ENCODE results near the gene TOX4. TPM values are rescaled to one million over a fixed set of nuclear protein-coding genes. Genes with fewer than 3 reads are reported as not detected.
"Not testable (repeated sequence)": the region's sequence is repeated elsewhere in the genome, so short reads cannot be mapped to it uniquely, and the experiment has no call there.

TOX4 gene
- total RNA-seq, 4 donors from 2014 or later: 28.0 to 45.2 (median 39.9) TPM

DNA sequence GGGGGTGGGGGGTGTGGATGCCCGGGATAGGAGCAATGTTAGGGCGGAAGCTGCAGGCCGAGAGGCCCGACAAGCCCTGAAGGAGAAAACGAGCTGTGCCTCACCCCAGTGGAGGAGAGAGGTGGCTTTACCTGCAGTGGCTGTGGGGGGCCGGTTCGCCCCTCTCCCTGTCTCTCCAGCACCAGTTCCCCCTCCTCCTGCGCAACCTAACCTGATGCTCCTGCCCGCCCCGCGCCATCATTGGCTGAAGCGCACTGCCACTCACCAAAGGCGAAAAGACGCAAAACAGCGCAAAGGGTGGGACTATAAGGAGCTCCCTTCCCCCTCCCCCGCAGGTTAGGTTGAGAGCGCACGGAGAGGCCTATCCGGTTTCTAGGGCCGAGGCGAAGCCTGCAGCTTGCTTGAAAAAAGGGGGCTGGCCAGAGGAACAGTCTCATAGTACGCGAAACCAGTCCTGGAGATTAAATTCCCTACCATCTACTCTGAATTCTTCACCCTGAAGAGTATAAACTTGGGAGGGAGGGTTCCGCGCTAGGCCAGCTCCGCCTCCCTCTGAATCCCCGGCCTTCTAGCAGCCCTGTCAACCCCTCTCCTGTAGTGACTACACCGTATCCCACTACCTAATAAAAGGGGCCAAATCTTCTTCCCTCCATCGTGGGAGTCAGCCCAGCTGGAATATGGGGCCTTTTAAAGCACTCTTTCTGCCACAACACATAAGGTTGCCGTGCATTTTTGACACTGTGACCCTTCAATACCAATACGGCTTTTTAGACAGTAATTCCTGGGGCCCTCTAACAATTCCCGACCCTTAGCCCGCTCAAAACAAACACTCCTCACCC lies 39.7 kb upstream of the TOX4 start:
- Histone ChIP-seq H3K4me1 (peaks cover 0 to 28% (median 15%) of the 10 kb centered on the region in 4 donors), H3K27ac (peak overlapping the region; percentile 80 to 94 (median 89)), H3K9me3 (no peaks in the 10 kb centered on the region), H3K27me3 (no peaks in the 10 kb centered on the region), H3K4me3 (peak overlapping the region; percentile 73 to 92 (median 83)), H3K36me3 (no peaks in the 10 kb centered on the region)
- DNase-seq (ENCODE audit: low spot score in 2 of 2): peak; percentile 98 to 100
- WGBS, 2 donors: 3 to 4% methylated on average over 33 of the region's 33 CpGs
- TF ChIP-seq, protein P1, sequence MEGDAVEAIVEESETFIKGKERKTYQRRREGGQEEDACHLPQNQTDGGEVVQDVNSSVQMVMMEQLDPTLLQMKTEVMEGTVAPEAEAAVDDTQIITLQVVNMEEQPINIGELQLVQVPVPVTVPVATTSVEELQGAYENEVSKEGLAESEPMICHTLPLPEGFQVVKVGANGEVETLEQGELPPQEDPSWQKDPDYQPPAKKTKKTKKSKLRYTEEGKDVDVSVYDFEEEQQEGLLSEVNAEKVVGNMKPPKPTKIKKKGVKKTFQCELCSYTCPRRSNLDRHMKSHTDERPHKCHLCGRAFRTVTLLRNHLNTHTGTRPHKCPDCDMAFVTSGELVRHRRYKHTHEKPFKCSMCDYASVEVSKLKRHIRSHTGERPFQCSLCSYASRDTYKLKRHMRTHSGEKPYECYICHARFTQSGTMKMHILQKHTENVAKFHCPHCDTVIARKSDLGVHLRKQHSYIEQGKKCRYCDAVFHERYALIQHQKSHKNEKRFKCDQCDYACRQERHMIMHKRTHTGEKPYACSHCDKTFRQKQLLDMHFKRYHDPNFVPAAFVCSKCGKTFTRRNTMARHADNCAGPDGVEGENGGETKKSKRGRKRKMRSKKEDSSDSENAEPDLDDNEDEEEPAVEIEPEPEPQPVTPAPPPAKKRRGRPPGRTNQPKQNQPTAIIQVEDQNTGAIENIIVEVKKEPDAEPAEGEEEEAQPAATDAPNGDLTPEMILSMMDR (IDR thresholded peaks at IDR 0.05): peak in 1 of 5 experiments; percentile 24
- TF ChIP-seq EP300 (IDR thresholded peaks at IDR 0.05) (peak in 1 of 2 donors; percentile 92), POLR2A (IDR thresholded peaks at IDR 0.05) (peak in 1 of 2 donors; percentile 66)

DNA sequence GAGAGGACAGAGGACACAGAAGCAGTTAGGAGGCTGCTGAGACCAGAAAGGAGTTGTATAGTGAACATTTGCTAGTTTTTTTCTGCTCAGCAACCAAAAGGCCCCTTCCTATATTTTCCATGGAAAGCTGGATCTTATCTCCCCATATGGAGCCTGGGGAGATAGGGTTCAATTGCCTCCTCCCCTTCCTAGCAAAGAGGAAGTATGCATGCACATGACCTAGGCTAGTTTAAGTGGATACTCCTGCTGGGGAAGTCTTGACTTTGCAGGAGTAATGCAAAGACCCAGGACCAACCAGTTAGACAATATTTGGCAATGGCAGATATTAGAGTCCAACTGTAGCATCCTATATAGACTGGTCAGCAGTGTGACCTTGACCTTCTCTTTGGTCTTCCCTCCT lies 36.1 kb upstream of the TOX4 start:
- no peaks in the 10 kb centered on the region for H3K9me3 ChIP-seq

DNA sequence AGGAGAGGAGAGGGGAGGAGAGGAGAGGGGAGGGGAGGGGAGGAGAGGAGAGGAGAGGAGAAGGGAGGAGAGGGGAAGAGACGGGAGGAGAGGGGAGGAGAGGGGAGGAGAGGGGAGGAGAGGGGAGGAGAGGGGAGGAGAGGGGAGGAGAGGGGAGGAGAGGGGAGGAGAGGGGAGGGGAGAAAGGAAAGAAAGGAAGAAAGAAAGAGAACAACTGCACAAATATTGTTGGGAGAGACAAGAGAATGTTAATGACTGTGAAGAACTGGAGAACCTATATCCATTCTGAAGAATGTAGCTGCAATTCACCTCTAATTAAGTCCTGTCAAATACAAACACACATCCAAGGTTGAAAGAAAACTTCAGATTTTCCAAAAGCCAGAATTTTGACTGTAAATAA lies 34.3 kb upstream of the TOX4 start:
- not testable (repeated sequence) for H3K9me3 ChIP-seq; H3K27me3 ChIP-seq; H3K4me1 ChIP-seq; H3K4me3 ChIP-seq; DNase-seq (ENCODE audit: low spot score in 2 of 2); H3K27ac ChIP-seq; H3K36me3 ChIP-seq
- 57 to 60% methylated on average over 1 of the region's 1 CpG for WGBS, 2 donors

More for the DNA sequence above, 36.1 kb upstream of the TOX4 start:
- H3K4me1 ChIP-seq: peaks cover 0 to 16% (median 10%) of the 10 kb centered on the region in 4 donors
- no peak overlapping the region for H3K4me3 ChIP-seq
- H3K27ac ChIP-seq: no peak overlapping the region
- no peaks in the 10 kb centered on the region for H3K27me3 ChIP-seq
- H3K36me3 ChIP-seq: peaks cover 0 to 2% (median 0%) of the 10 kb centered on the region in 3 donors
- DNase-seq (ENCODE audit: low spot score in 2 of 2): no peak
- TF ChIP-seq, protein P1 (IDR thresholded peaks at IDR 0.05): no peak
- TF ChIP-seq POLR2A (IDR thresholded peaks at IDR 0.05): no peak
- TF ChIP-seq EP300 (IDR thresholded peaks at IDR 0.05): no peak

DNA sequence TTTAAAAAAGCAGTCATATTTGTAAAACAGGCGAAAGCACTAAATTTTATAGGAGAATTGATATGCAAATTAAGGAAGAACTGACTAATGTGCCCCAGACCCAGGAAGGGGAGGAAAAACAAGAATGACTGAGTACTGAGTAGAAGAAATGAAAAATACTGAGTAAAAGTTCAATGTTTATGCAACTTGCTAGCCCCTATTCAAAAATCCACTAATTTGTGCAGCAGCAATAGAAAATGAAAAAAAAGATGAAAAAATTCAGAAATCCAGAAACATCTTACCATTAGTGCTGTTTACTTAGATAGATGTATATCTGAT lies 27.1 kb upstream of the TOX4 start:
- Histone ChIP-seq H3K4me3 (no peak overlapping the region), H3K27ac (no peak overlapping the region), H3K9me3 (no peaks in the 10 kb centered on the region), H3K36me3 (peaks cover 0 to 13% (median 0%) of the 10 kb centered on the region in 3 donors), H3K27me3 (no peaks in the 10 kb centered on the region), H3K4me1 (peaks cover 0 to 43% (median 8%) of the 10 kb centered on the region in 4 donors)
- no peak for DNase-seq (ENCODE audit: low spot score in 2 of 2)
- TF ChIP-seq POLR2A (IDR thresholded peaks at IDR 0.05) (no peak), EP300 (IDR thresholded peaks at IDR 0.05) (no peak)
- TF ChIP-seq, protein P1 (IDR thresholded peaks at IDR 0.05): no peak
- 65 to 76% methylated on average over 1 of the region's 1 CpG for WGBS, 2 donors

DNA sequence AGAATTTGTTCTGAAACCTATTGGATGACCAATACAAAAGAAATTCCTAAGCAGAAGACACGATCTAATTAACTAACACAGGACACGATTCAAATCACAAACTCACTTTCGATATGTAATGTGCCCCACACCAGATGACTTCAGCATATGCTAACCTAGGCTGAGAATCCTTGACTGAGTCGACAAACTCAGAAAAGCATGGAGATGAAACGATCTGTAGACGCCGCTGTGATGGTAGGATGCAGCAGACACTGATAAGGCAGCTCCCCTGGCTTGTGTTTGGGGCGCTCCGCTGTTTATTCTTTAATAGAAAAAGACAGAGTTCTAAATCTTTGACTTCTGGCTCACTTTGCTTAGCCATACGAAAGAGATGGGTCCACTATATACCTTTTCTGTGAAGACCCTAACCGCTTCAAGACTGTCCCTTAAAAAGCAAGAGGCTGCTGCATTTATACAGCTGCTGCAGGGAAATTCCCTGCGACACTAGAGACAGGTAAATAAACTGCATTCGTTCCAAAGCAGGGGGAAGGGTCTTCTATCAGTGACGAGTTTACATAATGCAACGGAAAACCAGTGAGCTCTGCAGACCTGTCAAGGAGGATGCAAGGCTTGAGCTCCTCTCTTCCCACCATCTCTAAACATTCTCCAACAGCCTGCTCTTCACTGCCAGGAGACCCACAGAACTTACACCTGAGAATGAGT lies 22.0 kb upstream of the TOX4 start:
- Histone ChIP-seq H3K9me3 (no peaks in the 10 kb centered on the region), H3K27me3 (no peaks in the 10 kb centered on the region), H3K4me1 (peaks cover 0 to 37% (median 14%) of the 10 kb centered on the region in 4 donors), H3K36me3 (peaks cover 0 to 21% (median 0%) of the 10 kb centered on the region in 3 donors), H3K4me3 (peak overlapping the region; percentile 79 to 93 (median 80)), H3K27ac (peak overlapping the region in 3 of 4 donors; percentile 86 to 99 (median 94))
- 38 to 40% methylated on average over 15 of the region's 15 CpGs for WGBS, 2 donors
- TF ChIP-seq, protein P1 (IDR thresholded peaks at IDR 0.05): no peak
- no peak for TF ChIP-seq EP300 (IDR thresholded peaks at IDR 0.05)
- TF ChIP-seq POLR2A (IDR thresholded peaks at IDR 0.05): no peak
- DNase-seq (ENCODE audit: low spot score in 2 of 2): no peak

All from tibial nerve (tissue), 4 donors.